Measurements from ENCODE around the gene MOSMO. TPM values are rescaled to one million over a fixed set of nuclear protein-coding genes. Genes with fewer than 3 reads are reported as not detected.

The MOSMO gene
- total RNA-seq (2012; rRNA removed), result 16.0 and 16.9 TPM in 2 replicates
- polyA plus RNA-seq (2012; rRNA removed), result 8.0 and 10.5 TPM in 2 replicates
- 2.8 and 3.5 TPM in 2 replicates for polyA plus RNA-seq (2012; cell fraction: cytosol; rRNA removed)
- 8.8 and 35.7 TPM in 2 replicates for polyA plus RNA-seq (2012; cell fraction: nucleus; rRNA removed; ENCODE audit: low replicate concordance)
- Bru-seq, nascent RNA, result percentile 88 among the genes with signal in this experiment
- percentile 87 among the genes with signal in this experiment for BruChase-seq, experiment 1, labeled RNA remaining after a 6-hour chase
- BruChase-seq, experiment 2, labeled RNA remaining after a 2-hour chase, result percentile 86 among the genes with signal in this experiment
- long read RNA-seq, full-length matches to known transcripts, result 2 of 3 reads
- long read RNA-seq, partial matches to known transcripts, result 0 of 3 reads
- long read RNA-seq, other reads (novel, unspliced or antisense), result 1 of 3 reads

DNA sequence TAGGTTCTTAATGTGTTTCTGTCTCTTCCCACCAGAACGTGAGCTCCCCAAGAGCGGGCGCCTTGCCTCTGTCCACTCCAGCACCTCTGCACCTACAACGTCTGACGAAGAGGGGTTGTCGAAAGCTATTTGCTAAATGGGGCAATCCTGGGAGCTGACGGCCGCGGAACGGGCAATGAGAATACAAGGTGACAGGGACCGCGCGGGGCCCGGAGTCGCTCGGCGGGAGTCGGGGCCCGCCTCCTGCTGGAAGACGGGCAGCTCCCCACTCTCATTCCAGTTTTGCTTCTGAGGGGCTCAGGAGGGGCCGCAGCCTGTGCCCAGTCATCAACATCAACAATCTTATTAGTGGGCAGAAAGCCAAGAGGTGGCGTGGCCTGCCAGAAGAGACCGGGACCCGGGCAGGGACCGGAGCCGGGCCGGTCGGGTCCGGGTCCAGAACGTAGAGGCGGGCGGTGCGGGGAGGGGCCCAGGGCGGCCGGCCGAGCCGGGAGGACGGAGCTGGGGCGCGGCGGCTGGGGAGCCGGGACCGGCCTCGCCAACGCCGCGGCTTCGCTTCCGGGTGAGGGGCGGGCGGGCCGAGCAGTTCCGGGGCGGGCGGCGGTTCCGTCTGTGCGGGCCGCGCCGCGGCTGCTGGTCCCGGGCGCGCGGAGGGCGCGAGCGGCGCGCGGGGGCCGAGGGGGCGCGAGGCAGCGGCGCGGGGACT is at the start of gene MOSMO:
TSS of gene MOSMO (plus strand) at position 603 of the 706 bp plus-strand sequence. CDS start 191 bp downstream, outside the sequence.
- Histone ChIP-seq H3K9ac (ENCODE audit: low read depth, low read length) (peak within 1 kb of the TSS; percentile 81), H3K79me1 (ENCODE audit: low read depth in 1 of 2, low read length in 2 of 2) (peaks cover 8 to 45% of the 10 kb centered on the region in 2 experiments), H3K9me3 (ENCODE audit: control insufficient read depth, insufficient read depth, low read length) (no peaks in the 10 kb centered on the region), H3K23ac (ENCODE audit: low read depth, low read length) (peak within 1 kb of the TSS; percentile 91), H3K27me3 (ENCODE audit: control insufficient read depth, insufficient read depth, low read length) (no peaks in the 10 kb centered on the region), H2BK15ac (ENCODE audit: low read depth, low read length) (peak within 1 kb of the TSS; percentile 2; the same call in 1 of the 3 replicates), H4K8ac (ENCODE audit: low read depth in 2 of 2, low read length in 2 of 2) (peak within 1 kb of the TSS; percentile 17 to 80; a peak in 3 of 4 replicates), H4K5ac (ENCODE audit: low read depth, low read length) (peak within 1 kb of the TSS; percentile 70), H3K4me1 (ENCODE audit: control insufficient read depth, insufficient read depth, low read length) (peaks cover 8% of the 10 kb centered on the region), H3K4me3 (ENCODE audit: insufficient read depth, low read depth, low read length) (peak within 1 kb of the TSS; percentile 92), H2BK20ac (ENCODE audit: low read depth, low read length) (no peak within 1 kb of the TSS), H2BK5ac (ENCODE audit: low read depth, low read length, poor library complexity, severe bottlenecking) (peak within 1 kb of the TSS; percentile 85), H2AK5ac (ENCODE audit: low read depth, low read length) (peak within 1 kb of the TSS; percentile 58), H4K20me1 (ENCODE audit: insufficient read depth, low read length) (peaks cover 26% of the 10 kb centered on the region), H2AK9ac (replicated peaks; ENCODE audit: low read depth, low read length, poor library complexity) (peak within 1 kb of the TSS; percentile 97), H2BK120ac (ENCODE audit: low read depth, low read length) (peak within 1 kb of the TSS; percentile 39), H3K4ac (ENCODE audit: low read depth, low read length) (peak within 1 kb of the TSS; percentile 90), H3K56ac (ENCODE audit: extremely low read depth, insufficient read depth, low read length) (peak within 1 kb of the TSS; percentile 64), H3K4me2 (ENCODE audit: low read depth, low read length) (peak within 1 kb of the TSS; percentile 97), H3K27ac (ENCODE audit: insufficient read depth, low read length) (peak within 1 kb of the TSS; percentile 93), H4K91ac (ENCODE audit: insufficient read depth, low read depth, low read length) (peak within 1 kb of the TSS; percentile 56), H2AFZ (replicated peaks; ENCODE audit: low read length, poor library complexity) (peak within 1 kb of the TSS; percentile 99), H3K36me3 (ENCODE audit: control insufficient read depth, insufficient read depth, low read length) (no peaks in the 10 kb centered on the region; the same call in 1 of the 2 replicates), H3K18ac (ENCODE audit: low read depth, low read length) (no peak within 1 kb of the TSS; the same call in 1 of the 2 replicates), H3K14ac (replicated peaks; ENCODE audit: low read depth, low read length) (peak within 1 kb of the TSS; percentile 85), H3K9me1 (ENCODE audit: insufficient read depth, low read length) (peaks cover 21% of the 10 kb centered on the region)
- ATAC-seq (ENCODE audit: low read depth), result peak; percentile 92
- ChIA-PET CTCF (interaction anchor here (1.2 to 5.1 kb wide), 4 partner anchors 18 to 1720 kb away, joined by 3 to 30 read pairs (median 5); no protein-coding TSS in a partner anchor), POLR2A (ENCODE audit: unreplicated experiment) (interaction anchor here (0.8 to 1.7 kb wide), 2 partner anchors 63 to 70 kb away, joined by 3 to 11 read pairs; no protein-coding TSS in a partner anchor)
- dilution Hi-C loops (cut with HindIII; ENCODE audit: low sequenced_read_pairs, unreplicated experiment), result no loop called here
- intact Hi-C loops (cut with micrococcal nuclease), result loop anchor here (2.0 kb wide), 2 partner anchors 19 to 69 kb away; no protein-coding TSS in a partner anchor
- no TSS peak for BruUV-seq (replicated peaks)
- in situ Hi-C loops (cut with MboI; ENCODE audit: low sequenced_read_pairs), result loop anchor here (10.0 kb wide), 1 partner anchor 287 kb away; the partner anchor contains the start of gene POLR3E
- no peak for TF ChIP-seq CHD1 (IDR thresholded peaks at IDR 0.05; ENCODE audit: low read depth, low read length)
- TF ChIP-seq, protein P1, sequence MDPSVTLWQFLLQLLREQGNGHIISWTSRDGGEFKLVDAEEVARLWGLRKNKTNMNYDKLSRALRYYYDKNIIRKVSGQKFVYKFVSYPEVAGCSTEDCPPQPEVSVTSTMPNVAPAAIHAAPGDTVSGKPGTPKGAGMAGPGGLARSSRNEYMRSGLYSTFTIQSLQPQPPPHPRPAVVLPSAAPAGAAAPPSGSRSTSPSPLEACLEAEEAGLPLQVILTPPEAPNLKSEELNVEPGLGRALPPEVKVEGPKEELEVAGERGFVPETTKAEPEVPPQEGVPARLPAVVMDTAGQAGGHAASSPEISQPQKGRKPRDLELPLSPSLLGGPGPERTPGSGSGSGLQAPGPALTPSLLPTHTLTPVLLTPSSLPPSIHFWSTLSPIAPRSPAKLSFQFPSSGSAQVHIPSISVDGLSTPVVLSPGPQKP (IDR thresholded peaks at IDR 0.05; ENCODE audit: borderline replicate concordance, low read depth, low read length), result no peak
- TF ChIP-seq BHLHE40 (IDR thresholded peaks at IDR 0.05; ENCODE audit: low read depth, low read length), result peak; percentile 65
- TF ChIP-seq MAFK (IDR thresholded peaks at IDR 0.05; ENCODE audit: low read depth, low read length), result no peak
- peak; percentile 24 for TF ChIP-seq MXI1 (IDR thresholded peaks at IDR 0.05; ENCODE audit: borderline replicate concordance, low read depth, low read length)
- peak; percentile 71 for TF ChIP-seq CEBPB (IDR thresholded peaks at IDR 0.05; ENCODE audit: low read depth, low read length)
- peak; percentile 71; the same call in 1 of the 2 replicates for TF ChIP-seq MAZ (IDR thresholded peaks at IDR 0.05; ENCODE audit: borderline replicate concordance, low read depth, low read length)
- TF ChIP-seq, protein P2, sequence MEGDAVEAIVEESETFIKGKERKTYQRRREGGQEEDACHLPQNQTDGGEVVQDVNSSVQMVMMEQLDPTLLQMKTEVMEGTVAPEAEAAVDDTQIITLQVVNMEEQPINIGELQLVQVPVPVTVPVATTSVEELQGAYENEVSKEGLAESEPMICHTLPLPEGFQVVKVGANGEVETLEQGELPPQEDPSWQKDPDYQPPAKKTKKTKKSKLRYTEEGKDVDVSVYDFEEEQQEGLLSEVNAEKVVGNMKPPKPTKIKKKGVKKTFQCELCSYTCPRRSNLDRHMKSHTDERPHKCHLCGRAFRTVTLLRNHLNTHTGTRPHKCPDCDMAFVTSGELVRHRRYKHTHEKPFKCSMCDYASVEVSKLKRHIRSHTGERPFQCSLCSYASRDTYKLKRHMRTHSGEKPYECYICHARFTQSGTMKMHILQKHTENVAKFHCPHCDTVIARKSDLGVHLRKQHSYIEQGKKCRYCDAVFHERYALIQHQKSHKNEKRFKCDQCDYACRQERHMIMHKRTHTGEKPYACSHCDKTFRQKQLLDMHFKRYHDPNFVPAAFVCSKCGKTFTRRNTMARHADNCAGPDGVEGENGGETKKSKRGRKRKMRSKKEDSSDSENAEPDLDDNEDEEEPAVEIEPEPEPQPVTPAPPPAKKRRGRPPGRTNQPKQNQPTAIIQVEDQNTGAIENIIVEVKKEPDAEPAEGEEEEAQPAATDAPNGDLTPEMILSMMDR (conservative IDR thresholded peaks at IDR 0.05; ENCODE audit: low read depth, low read length), result 0 out of 2 replicates have a peak, but pooled peaks have one; percentile 8
- TF ChIP-seq POLR2A (IDR thresholded peaks at IDR 0.05; ENCODE audit: low read depth, low read length), result peak; percentile 50; the same call in 1 of the 2 replicates
- WGBS, 2 experiments (ENCODE audit: extremely low coverage in 2 of 2, insufficient read length in 1 of 2), result 0% methylated on average over 26 of the region's 78 CpGs; no CpG with 5 or more reads in 1 of the 2 experiments
- peak; percentile 63 for DNase-seq
